Measurements from ENCODE around the gene FOXC2.

DNA sequence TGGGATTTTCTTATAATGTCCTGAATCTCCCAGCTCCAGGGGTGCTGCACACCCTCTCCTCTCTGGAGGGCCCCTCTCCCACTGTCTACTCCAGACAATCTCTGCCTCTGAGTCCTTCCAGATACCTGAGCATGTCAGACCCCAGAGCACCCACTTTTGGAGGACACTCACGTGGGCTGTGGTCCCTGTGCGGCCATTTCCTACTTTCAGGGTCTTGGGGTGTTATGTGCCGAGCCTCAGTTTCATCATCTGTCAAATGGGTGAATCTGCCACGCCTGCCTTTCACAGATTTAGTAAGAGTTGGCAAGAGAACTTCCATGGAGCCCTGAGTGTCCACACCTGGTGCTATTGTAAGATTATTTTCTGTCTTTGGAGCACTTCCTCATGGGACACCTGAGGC, 8.0 kb downstream of the FOXC2 start:
- TF ChIP-seq POLR2A (IDR thresholded peaks at IDR 0.05), result no peak
- TF ChIP-seq, protein P1, sequence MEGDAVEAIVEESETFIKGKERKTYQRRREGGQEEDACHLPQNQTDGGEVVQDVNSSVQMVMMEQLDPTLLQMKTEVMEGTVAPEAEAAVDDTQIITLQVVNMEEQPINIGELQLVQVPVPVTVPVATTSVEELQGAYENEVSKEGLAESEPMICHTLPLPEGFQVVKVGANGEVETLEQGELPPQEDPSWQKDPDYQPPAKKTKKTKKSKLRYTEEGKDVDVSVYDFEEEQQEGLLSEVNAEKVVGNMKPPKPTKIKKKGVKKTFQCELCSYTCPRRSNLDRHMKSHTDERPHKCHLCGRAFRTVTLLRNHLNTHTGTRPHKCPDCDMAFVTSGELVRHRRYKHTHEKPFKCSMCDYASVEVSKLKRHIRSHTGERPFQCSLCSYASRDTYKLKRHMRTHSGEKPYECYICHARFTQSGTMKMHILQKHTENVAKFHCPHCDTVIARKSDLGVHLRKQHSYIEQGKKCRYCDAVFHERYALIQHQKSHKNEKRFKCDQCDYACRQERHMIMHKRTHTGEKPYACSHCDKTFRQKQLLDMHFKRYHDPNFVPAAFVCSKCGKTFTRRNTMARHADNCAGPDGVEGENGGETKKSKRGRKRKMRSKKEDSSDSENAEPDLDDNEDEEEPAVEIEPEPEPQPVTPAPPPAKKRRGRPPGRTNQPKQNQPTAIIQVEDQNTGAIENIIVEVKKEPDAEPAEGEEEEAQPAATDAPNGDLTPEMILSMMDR (IDR thresholded peaks at IDR 0.05), result no peak
